OCI-LY1 (cell line): Measurements from ENCODE around the gene C4BPB.

Source experiments
- EZH2 ChIP-seq: fragments of 200-600 bp; sonication (generic), shearing (Covaris generic); IDR thresholded peaks from 2 replicates; pipeline ENCODE4 v1.8.0; 2017; ENCODE audit warnings: borderline replicate concordance, mixed run types, mild to moderate bottlenecking, antibody characterized with exemption, low read length, moderate library complexity, mixed read lengths
- TF ChIP-seq, protein P1 (sequence below): fragments of 200-600 bp; sonication (generic), shearing (Covaris generic); IDR thresholded peaks from 2 replicates; pipeline ENCODE4 v1.5.1; 2017; ENCODE audit warnings: mild to moderate bottlenecking, antibody characterized with exemption, low read length, moderate library complexity, mixed read lengths

DNA sequence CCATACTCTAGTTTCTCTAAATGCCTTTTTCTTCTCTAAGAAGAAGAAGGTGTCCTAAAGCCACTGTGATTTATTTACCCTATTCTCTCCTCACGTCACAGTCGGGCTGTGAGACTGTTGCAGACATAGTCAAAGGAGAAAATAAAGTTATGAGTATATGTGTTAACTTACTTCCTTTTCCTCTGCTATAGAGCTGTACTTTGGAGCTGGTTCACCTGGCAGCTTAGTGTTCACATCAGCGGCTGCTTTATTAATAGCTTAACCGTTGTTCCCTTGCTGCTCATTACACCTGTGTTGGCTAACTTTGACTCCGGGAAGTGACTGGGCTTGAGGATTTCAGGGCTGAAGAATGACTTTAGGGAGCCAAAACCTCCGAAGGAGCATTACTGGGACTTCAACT lies 32.0 kb upstream of the C4BPB start:
- TF ChIP-seq, protein P1, sequence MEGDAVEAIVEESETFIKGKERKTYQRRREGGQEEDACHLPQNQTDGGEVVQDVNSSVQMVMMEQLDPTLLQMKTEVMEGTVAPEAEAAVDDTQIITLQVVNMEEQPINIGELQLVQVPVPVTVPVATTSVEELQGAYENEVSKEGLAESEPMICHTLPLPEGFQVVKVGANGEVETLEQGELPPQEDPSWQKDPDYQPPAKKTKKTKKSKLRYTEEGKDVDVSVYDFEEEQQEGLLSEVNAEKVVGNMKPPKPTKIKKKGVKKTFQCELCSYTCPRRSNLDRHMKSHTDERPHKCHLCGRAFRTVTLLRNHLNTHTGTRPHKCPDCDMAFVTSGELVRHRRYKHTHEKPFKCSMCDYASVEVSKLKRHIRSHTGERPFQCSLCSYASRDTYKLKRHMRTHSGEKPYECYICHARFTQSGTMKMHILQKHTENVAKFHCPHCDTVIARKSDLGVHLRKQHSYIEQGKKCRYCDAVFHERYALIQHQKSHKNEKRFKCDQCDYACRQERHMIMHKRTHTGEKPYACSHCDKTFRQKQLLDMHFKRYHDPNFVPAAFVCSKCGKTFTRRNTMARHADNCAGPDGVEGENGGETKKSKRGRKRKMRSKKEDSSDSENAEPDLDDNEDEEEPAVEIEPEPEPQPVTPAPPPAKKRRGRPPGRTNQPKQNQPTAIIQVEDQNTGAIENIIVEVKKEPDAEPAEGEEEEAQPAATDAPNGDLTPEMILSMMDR = no peak
- TF ChIP-seq EZH2 = no peak
